Stimulated activated CD8-positive, alpha-beta memory T cell treated with anti-CD3 and anti-CD28 coated beads, Interleukin-7, amount 100 ng/mL, for 48 hours (primary cell): ENCODE measurements around the gene MORC3.

Experiments used
- DNase-seq, 2 donors: peaks; one replicate each; pipeline ENCODE4 v3.0.0-alpha.2; 2020; ENCODE audit warnings: low read depth in 1 of 2; ENCODE audit errors: extremely low read depth in 1 of 2

The MORC3 gene

GRCh38 chr21:36422279-36423098 lies 102.5 kb downstream of the MORC3 start:
- DNase-seq, result no peak

GRCh38 chr21:36423771-36424433 lies 103.9 kb downstream of the MORC3 start:
- no peak for DNase-seq

- no peak for DNase-seq
These were observed 104.6 kb downstream of the MORC3 start for GRCh38 chr21:36424592-36424991.

GRCh38 chr21:36425286-36425685 lies 105.3 kb downstream of the MORC3 start:
- no peak for DNase-seq
